T-cell (primary cell): ENCODE measurements around the gene CARF. TPM values are rescaled to one million over a fixed set of nuclear protein-coding genes. Genes with fewer than 3 reads are reported as not detected.

Experiments used
- ATAC-seq, 4 experiments: fragments of 200-7000 bp in 3 of 4; fragments of 150-1000 bp in 1 of 4; cut with Tn5 transposase; replicated peaks in 1 of 4; 1 replicate in 3 of 4; 2 replicates in 1 of 4; pipeline ENCODE4 v1.10.0; 2021; ENCODE audit warnings: moderate library complexity in 3 of 4, mild to moderate bottlenecking in 2 of 4, moderate number of reproducible peaks in 1 of 4
- CTCF ChIA-PET, 2 donors: fragments of 300-600 bp; sonication (Branson Sonifier 250); formaldehyde crosslinking; loops; one replicate each; lab custom pipeline; 2022; ENCODE audit warnings: antibody characterized with exemption in 2 of 2; lab: Charles Lee
- POLR2A ChIA-PET, 2 donors: fragments of 300-600 bp; sonication (Branson Sonifier 250); formaldehyde crosslinking; loops; one replicate each; lab custom pipeline; 2022; ENCODE audit warnings: antibody characterized with exemption in 2 of 2; lab: Charles Lee
- DNase-seq, 35 experiments: peaks; one replicate each; pipeline versions ENCODE4 v3.0.0 to v3.0.0-alpha.2; 2013 to 2023
- H3K27ac ChIP-seq: one replicate; pipeline ENCODE4 v1.5.1; 2013; ENCODE audit warnings: low read length
- H3K27me3 ChIP-seq, 2 experiments: replicated peaks in 1 of 2; 1 replicate in 1 of 2; 2 replicates in 1 of 2; pipeline versions ENCODE4 v1.6.1 to v1.7.0; 2013; ENCODE audit warnings: low read length in 1 of 2, mixed read lengths in 1 of 2; ENCODE audit not compliant: control insufficient read depth in 2 of 2, insufficient read depth in 2 of 2; ENCODE audit errors: extremely low read depth in 1 of 2
- H3K36me3 ChIP-seq, 2 donors: 1 replicate in 1 of 2; 2 replicates in 1 of 2; pipeline versions ENCODE4 v1.6.1 to v1.7.0; 2013; ENCODE audit warnings: low read length in 1 of 2; ENCODE audit not compliant: control insufficient read depth in 2 of 2, insufficient read depth in 1 of 2; ENCODE audit errors: extremely low read depth in 1 of 2
- H3K4me1 ChIP-seq, 2 experiments: 1 replicate in 1 of 2; 2 replicates in 1 of 2; pipeline versions ENCODE4 v1.6.1 to v1.7.0; 2013; ENCODE audit warnings: low read length in 2 of 2, mixed read lengths in 1 of 2; ENCODE audit not compliant: insufficient read depth in 2 of 2, control insufficient read depth in 1 of 2; ENCODE audit errors: extremely low read depth in 1 of 2
- H3K4me3 ChIP-seq, 2 donors: 1 replicate in 1 of 2; 2 replicates in 1 of 2; pipeline versions ENCODE4 v1.5.1 to v1.7.0; 2013; ENCODE audit warnings: mild to moderate bottlenecking in 2 of 2, low read length in 1 of 2, moderate library complexity in 1 of 2; ENCODE audit not compliant: control insufficient read depth in 1 of 2; ENCODE audit errors: extremely low read depth in 1 of 2
- H3K9me3 ChIP-seq: 2 replicates; pipeline ENCODE4 v1.7.0; 2013
- H3K27ac Mint-ChIP-seq, 2 donors: one replicate each; pipeline ENCODE4 v1.8.0; 2020 to 2021; ENCODE audit warnings: mild to moderate bottlenecking in 2 of 2, mixed read lengths in 2 of 2
- H3K27me3 Mint-ChIP-seq, 2 donors: one replicate each; pipeline ENCODE4 v1.8.0; 2021 to 2022; ENCODE audit warnings: mixed read lengths in 2 of 2
- H3K36me3 Mint-ChIP-seq: one replicate; pipeline ENCODE4 v1.8.0; 2021; ENCODE audit warnings: mixed read lengths
- H3K4me1 Mint-ChIP-seq, 3 donors: one replicate each; pipeline ENCODE4 v1.8.0; 2020 to 2022; ENCODE audit warnings: mixed read lengths in 3 of 3, mild to moderate bottlenecking in 1 of 3
- H3K4me3 Mint-ChIP-seq, 3 donors: one replicate each; pipeline ENCODE4 v1.8.0; 2020 to 2022; ENCODE audit warnings: mild to moderate bottlenecking in 3 of 3, mixed read lengths in 3 of 3, moderate library complexity in 3 of 3
- H3K9me3 Mint-ChIP-seq, 3 donors: one replicate each; pipeline ENCODE4 v1.8.0; 2020 to 2022; ENCODE audit warnings: mixed read lengths in 3 of 3
- WGBS: methylation state at CpG from one replicate; pipeline ENCODE4 v1.1.5; 2013; ENCODE audit warnings: missing lambda C conversion rate; ENCODE audit not compliant: insufficient coverage; 5-methylcytosine and 5-hydroxymethylcytosine counted together
- total RNA-seq, 35 experiments: library from RNA in 6 of 35; stranded (reverse) in 6 of 35; fragments of 120-200 nt in 1 of 35; gene quantifications; one replicate each; pipeline versions ENCODE4 v1.2.1 to v1.2.4 and lab custom pipeline; 2013 to 2026

Gene CARF
- total RNA-seq, 5 donors from 2014 or later (not counting 1 experiment from before 2014, with no cell fraction given) = 13.3 to 20.9 (median 17.0) TPM

GRCh38 chr2:202933958-202934357 lies 21.9 kb downstream of the CARF start:
- Mint-ChIP-seq H3K27me3 (no peaks in the 10 kb centered on the region), H3K4me3 (no peak overlapping the region), H3K9me3 (no peaks in the 10 kb centered on the region), H3K36me3 (peaks cover 51% of the 10 kb centered on the region), H3K4me1 (peaks cover 0 to 13% (median 2%) of the 10 kb centered on the region in 3 donors), H3K27ac (no peak overlapping the region)
- Histone ChIP-seq H3K4me1 (no peaks in the 10 kb centered on the region), H3K4me3 (no peak overlapping the region), H3K27ac (no peak overlapping the region), H3K9me3 (no peaks in the 10 kb centered on the region), H3K27me3 (no peaks in the 10 kb centered on the region), H3K36me3 (peaks cover 0 to 16% of the 10 kb centered on the region in 2 donors)
- ChIA-PET CTCF (interaction anchor here in 1 of 2 donors (0.6 kb wide), 1 partner anchor 249 kb away, joined by 3 read pairs; no protein-coding TSS in a partner anchor), POLR2A (interaction anchor here in 1 of 2 donors (0.6 kb wide), 1 partner anchor 694 kb away, joined by 7 read pairs; no protein-coding TSS in a partner anchor)
- no CpG with 5 or more reads among the region's 2 CpGs for WGBS
- DNase-seq = no peak
- ATAC-seq = no peak

GRCh38 chr2:202934456-202934855 lies 22.4 kb downstream of the CARF start:
- Histone ChIP-seq H3K36me3 (peaks cover 0 to 16% of the 10 kb centered on the region in 2 donors), H3K27ac (no peak overlapping the region), H3K4me3 (no peak overlapping the region), H3K27me3 (no peaks in the 10 kb centered on the region), H3K4me1 (no peaks in the 10 kb centered on the region), H3K9me3 (no peaks in the 10 kb centered on the region)
- ATAC-seq (no peak), DNase-seq (no peak)
- peaks cover 0 to 13% (median under 1%) of the 10 kb centered on the region in 3 donors for H3K4me1 Mint-ChIP-seq
- H3K36me3 Mint-ChIP-seq = peaks cover 50% of the 10 kb centered on the region
- no CpG with 5 or more reads among the region's 2 CpGs for WGBS
- H3K27me3 Mint-ChIP-seq = no peaks in the 10 kb centered on the region
- H3K9me3 Mint-ChIP-seq = no peaks in the 10 kb centered on the region
- ChIA-PET POLR2A (no interaction called here), CTCF (interaction anchor here in 1 of 2 donors (0.6 kb wide), 1 partner anchor 249 kb away, joined by 3 read pairs; no protein-coding TSS in a partner anchor)
- H3K27ac Mint-ChIP-seq = no peak overlapping the region
- no peak overlapping the region for H3K4me3 Mint-ChIP-seq

- CTCF ChIA-PET = no interaction called here
- no CpG with 5 or more reads among the region's 3 CpGs for WGBS
- no peak for DNase-seq
- no peaks in the 10 kb centered on the region for H3K27me3 Mint-ChIP-seq
- ATAC-seq = no peak
- H3K27ac ChIP-seq = no peak overlapping the region
- H3K36me3 Mint-ChIP-seq = peaks cover 37% of the 10 kb centered on the region
- no peak overlapping the region for H3K27ac Mint-ChIP-seq
- peaks cover 0 to 4% (median 2%) of the 10 kb centered on the region in 3 donors for H3K4me1 Mint-ChIP-seq
- H3K27me3 ChIP-seq = no peaks in the 10 kb centered on the region
- H3K9me3 Mint-ChIP-seq = no peaks in the 10 kb centered on the region
- H3K4me3 Mint-ChIP-seq = no peak overlapping the region
- H3K36me3 ChIP-seq = peaks cover 5 to 8% of the 10 kb centered on the region in 2 donors
- no peak overlapping the region for H3K4me3 ChIP-seq
- H3K4me1 ChIP-seq = no peaks in the 10 kb centered on the region
- no peaks in the 10 kb centered on the region for H3K9me3 ChIP-seq
- POLR2A ChIA-PET = no interaction called here
Observed at GRCh38 chr2:202938960-202939359, 26.9 kb downstream of the CARF start.

DNA sequence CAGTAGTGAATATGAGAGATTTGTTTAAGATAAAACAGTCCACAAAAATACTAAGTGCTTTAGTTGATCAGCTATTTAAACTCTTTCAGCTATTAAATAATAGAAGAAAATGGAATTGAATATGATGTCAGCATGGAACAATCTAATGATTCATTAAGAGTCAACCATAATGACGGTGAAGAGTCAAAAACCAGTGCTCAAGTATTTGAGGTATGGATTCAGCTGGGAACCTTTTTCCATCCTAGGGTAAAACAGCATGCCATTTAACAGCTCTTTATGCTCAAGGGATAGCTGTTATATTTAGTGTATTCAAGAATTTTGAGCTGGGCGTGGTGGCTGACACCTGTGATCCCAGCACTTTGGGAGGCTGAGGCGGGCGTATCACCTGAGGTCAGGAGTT lies 29.7 kb downstream of the CARF start:
- CTCF ChIA-PET = no interaction called here
- Histone ChIP-seq H3K9me3 (no peaks in the 10 kb centered on the region), H3K4me3 (no peak overlapping the region), H3K27me3 (no peaks in the 10 kb centered on the region), H3K36me3 (peaks cover 4 to 5% of the 10 kb centered on the region in 2 donors), H3K4me1 (no peaks in the 10 kb centered on the region), H3K27ac (no peak overlapping the region)
- H3K27ac Mint-ChIP-seq = no peak overlapping the region
- ATAC-seq = no peak
- DNase-seq = no peak
- no peak overlapping the region for H3K4me3 Mint-ChIP-seq
- H3K9me3 Mint-ChIP-seq = peaks cover 4 to 11% (median 7%) of the 10 kb centered on the region in 3 donors
- peaks cover 49% of the 10 kb centered on the region for H3K36me3 Mint-ChIP-seq
- peaks cover 0 to 4% (median 2%) of the 10 kb centered on the region in 3 donors for H3K4me1 Mint-ChIP-seq
- no peaks in the 10 kb centered on the region for H3K27me3 Mint-ChIP-seq
- POLR2A ChIA-PET = no interaction called here
- no CpG with 5 or more reads among the region's 4 CpGs for whole genome bisulfite sequencing

DNA sequence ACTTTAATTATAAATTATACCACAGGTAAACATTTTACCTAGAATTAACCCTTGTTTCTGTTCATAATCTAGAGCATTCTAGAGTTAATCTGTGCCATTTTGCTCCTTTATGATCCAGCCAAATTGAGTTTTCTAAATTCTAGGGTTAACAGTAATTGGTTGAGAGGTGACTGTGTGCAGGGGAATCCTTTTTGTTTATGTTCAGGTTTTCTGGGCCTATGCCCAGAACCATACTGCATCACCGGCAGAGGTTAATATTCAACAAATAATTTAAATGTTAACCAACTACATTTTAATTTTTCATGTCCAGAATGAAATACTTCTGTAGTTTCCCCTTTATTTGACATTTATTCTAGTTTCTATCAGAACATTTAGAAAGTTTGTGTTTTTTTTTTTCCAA lies 32.3 kb downstream of the CARF start:
- POLR2A ChIA-PET = no interaction called here
- no peaks in the 10 kb centered on the region for H3K27me3 Mint-ChIP-seq

DNA sequence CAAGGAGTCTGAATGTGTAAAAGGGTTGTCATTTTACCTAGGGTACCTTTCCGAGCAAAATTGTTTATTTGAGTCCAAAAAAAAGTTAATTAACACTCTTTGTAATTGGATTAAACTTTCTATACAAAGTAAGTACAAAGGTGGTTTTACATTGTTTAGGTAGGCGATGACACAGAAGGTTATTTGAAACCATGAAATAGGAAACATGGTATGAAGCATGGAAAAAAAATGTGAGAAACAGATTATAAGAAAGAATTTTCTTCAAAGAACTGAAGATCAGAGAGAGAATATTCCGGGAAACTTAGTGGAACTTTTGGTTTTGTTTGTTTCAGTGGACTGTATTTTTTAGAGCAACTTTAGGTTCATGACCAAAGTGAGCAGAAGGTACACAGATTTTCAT lies 32.7 kb downstream of the CARF start:
- peaks cover 7 to 27% (median 8%) of the 10 kb centered on the region in 3 donors for H3K9me3 Mint-ChIP-seq
- H3K4me1 ChIP-seq = no peaks in the 10 kb centered on the region
- WGBS = no CpG with 5 or more reads among the region's 3 CpGs
- no peak overlapping the region for H3K4me3 ChIP-seq
- DNase-seq = no peak
- H3K27me3 Mint-ChIP-seq = no peaks in the 10 kb centered on the region
- no peak overlapping the region for H3K4me3 Mint-ChIP-seq
- ChIA-PET POLR2A (no interaction called here), CTCF (no interaction called here)
- H3K27me3 ChIP-seq = no peaks in the 10 kb centered on the region
- no peak overlapping the region for H3K27ac Mint-ChIP-seq
- no peak overlapping the region for H3K27ac ChIP-seq
- ATAC-seq = no peak
- H3K36me3 ChIP-seq = peaks cover under 1 to 4% of the 10 kb centered on the region in 2 donors
- H3K4me1 Mint-ChIP-seq = peaks cover 0 to 4% (median 2%) of the 10 kb centered on the region in 3 donors
- H3K9me3 ChIP-seq = no peaks in the 10 kb centered on the region
- peaks cover 56% of the 10 kb centered on the region for H3K36me3 Mint-ChIP-seq

More for the DNA sequence above, 32.3 kb downstream of the CARF start:
- H3K4me3 ChIP-seq = no peak overlapping the region
- no peaks in the 10 kb centered on the region for H3K9me3 ChIP-seq
- H3K4me1 ChIP-seq = no peaks in the 10 kb centered on the region
- ATAC-seq (no peak), DNase-seq (no peak)
- peaks cover 4 to 5% of the 10 kb centered on the region in 2 donors for H3K36me3 ChIP-seq
- no CpG with 5 or more reads among the region's 1 CpG for WGBS
- Mint-ChIP-seq H3K4me1 (peaks cover 0 to 4% (median 2%) of the 10 kb centered on the region in 3 donors), H3K4me3 (no peak overlapping the region), H3K27ac (no peak overlapping the region), H3K36me3 (peaks cover 56% of the 10 kb centered on the region), H3K9me3 (peaks cover 7 to 27% (median 8%) of the 10 kb centered on the region in 3 donors)
- H3K27me3 ChIP-seq = no peaks in the 10 kb centered on the region
- H3K27ac ChIP-seq = no peak overlapping the region
- CTCF ChIA-PET = no interaction called here
